Ascending aorta (tissue), 2 donors: ENCODE measurements around the gene ATXN7L1. TPM values are rescaled to one million over a fixed set of nuclear protein-coding genes. Genes with fewer than 3 reads are reported as not detected.

ENCODE experiments used
- DNase-seq, 2 donors: peaks; one replicate each; pipeline ENCODE4 v3.0.0-alpha.2; 2019; ENCODE audit warnings: low spot score in 2 of 2
- H3K27ac ChIP-seq, 2 donors: fragments of 200-600 bp; sonication (generic); one replicate each; pipeline ENCODE4 v1.5.1; 2016 to 2017; ENCODE audit warnings: mild to moderate bottlenecking in 1 of 2
- H3K27me3 ChIP-seq: fragments of 200-600 bp; sonication (generic); one replicate; pipeline ENCODE4 v1.5.1; 2017
- H3K36me3 ChIP-seq, 2 donors: fragments of 200-600 bp; sonication (generic); one replicate each; pipeline ENCODE4 v1.5.1; 2016
- H3K4me1 ChIP-seq, 2 donors: fragments of 200-600 bp; sonication (generic); one replicate each; pipeline ENCODE4 v1.5.1; 2016 to 2017; ENCODE audit warnings: mild to moderate bottlenecking in 1 of 2
- H3K4me3 ChIP-seq, 2 donors: fragments of 200-600 bp; sonication (generic); one replicate each; pipeline ENCODE4 v1.5.1; 2016 to 2017; ENCODE audit warnings: mild to moderate bottlenecking in 1 of 2
- H3K9me3 ChIP-seq, 2 donors: fragments of 200-600 bp; sonication (generic); one replicate each; pipeline ENCODE4 v1.5.1; 2016
- CTCF ChIP-seq, 3 experiments: fragments of 200-600 bp in 2 of 3; fragments of 450-650 bp in 1 of 3; sonication (generic) in 2 of 3; IDR thresholded peaks; one replicate each; pipeline ENCODE4 v1.5.1; 2016 to 2019; ENCODE audit warnings: antibody characterized with exemption in 3 of 3, mild to moderate bottlenecking in 1 of 3, moderate library complexity in 1 of 3
- intact Hi-C: fragments of 100-400 bp; cut with DNase I; formaldehyde crosslinking; loops from one replicate; pipeline ENCODE4 v1.15.1; 2023
- total RNA-seq: library from RNA; depleted of rRNA; stranded (reverse); fragments of >200 nt; gene quantifications from one replicate; pipeline ENCODE4 v1.1.0, GENCODE V29; 2016

The ATXN7L1 gene
- total RNA-seq, 1 donor from 2014 or later, result 7.5 TPM

DNA sequence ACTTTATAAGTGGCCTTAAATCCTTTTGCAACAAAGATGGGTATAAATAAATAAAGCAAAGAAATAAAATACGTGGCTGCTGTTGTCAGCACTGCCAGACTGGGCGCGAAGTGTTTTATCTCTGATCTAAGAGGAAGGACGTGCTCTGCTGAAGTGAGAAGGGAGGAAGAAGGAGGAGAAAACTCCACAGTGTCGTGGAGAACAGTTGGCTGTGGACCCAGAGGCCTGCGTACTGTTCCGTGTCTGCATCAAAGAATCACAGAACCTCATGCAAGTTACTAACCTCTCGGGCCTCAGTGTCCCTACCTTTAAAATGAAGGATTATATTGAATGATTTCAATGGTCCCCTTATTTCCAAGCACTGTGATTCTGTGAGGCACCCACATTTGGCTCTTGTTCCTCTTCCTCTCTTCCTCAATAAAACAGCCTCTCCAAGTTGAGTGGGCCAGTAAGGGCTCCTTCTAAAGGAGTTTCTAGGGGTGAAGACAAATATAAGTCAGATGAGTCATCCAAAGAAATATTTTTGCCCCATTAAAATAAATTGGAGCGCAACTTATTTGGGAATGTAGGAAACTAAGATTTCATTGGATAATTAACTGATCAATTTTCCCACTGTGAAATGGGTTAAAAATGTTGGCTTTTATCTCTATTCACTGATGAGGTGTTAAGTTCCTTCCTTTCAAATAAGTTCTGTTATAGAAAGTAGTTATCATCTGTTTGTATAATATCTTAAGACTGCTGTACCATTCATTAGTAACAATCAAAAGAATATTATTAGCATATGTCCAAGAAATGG, 168.2 kb downstream of the ATXN7L1 start:
- no peaks in the 10 kb centered on the region for H3K36me3 ChIP-seq
- H3K4me3 ChIP-seq, result no peak overlapping the region
- TF ChIP-seq CTCF (IDR thresholded peaks at IDR 0.05), result no peak
- no peak for DNase-seq
- H3K27ac ChIP-seq, result no peak overlapping the region
- H3K27me3 ChIP-seq, result no peaks in the 10 kb centered on the region
- intact Hi-C loops, result no loop called here
- no peaks in the 10 kb centered on the region for H3K4me1 ChIP-seq
- H3K9me3 ChIP-seq, result no peaks in the 10 kb centered on the region

GRCh38 chr7:105707381-105707780, 169.0 kb downstream of the ATXN7L1 start:
- intact Hi-C loops, result no loop called here
- Histone ChIP-seq H3K9me3 (no peaks in the 10 kb centered on the region), H3K27me3 (no peaks in the 10 kb centered on the region), H3K36me3 (no peaks in the 10 kb centered on the region), H3K4me1 (no peaks in the 10 kb centered on the region), H3K4me3 (no peak overlapping the region), H3K27ac (no peak overlapping the region)
- no peak for TF ChIP-seq CTCF (IDR thresholded peaks at IDR 0.05)
- no peak for DNase-seq

DNA sequence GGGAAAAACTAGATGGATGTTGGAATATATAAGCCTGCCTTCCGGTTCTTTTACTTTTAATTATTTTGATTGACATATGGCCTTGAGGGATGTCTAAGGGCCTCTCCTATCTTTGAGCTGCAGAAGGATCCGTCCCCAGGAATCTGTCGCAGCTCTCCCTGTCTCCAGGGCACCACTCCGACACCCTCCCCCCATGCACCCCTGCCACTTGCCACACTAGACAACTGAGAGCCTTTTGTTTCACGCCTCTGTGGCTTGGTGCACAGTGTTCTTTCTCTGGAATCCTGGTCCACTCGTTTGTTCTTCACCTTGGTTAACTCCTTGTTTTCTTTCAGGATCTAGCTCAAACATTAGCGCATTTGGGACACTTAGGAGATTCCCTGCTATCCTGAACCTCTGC, 171.0 kb downstream of the ATXN7L1 start:
- no peak for TF ChIP-seq CTCF (IDR thresholded peaks at IDR 0.05)
- no peaks in the 10 kb centered on the region for H3K9me3 ChIP-seq
- no peaks in the 10 kb centered on the region for H3K27me3 ChIP-seq
- H3K27ac ChIP-seq, result no peak overlapping the region
- intact Hi-C loops, result no loop called here
- no peaks in the 10 kb centered on the region for H3K4me1 ChIP-seq
- no peak overlapping the region for H3K4me3 ChIP-seq
- DNase-seq, result no peak
- H3K36me3 ChIP-seq, result no peaks in the 10 kb centered on the region

DNA sequence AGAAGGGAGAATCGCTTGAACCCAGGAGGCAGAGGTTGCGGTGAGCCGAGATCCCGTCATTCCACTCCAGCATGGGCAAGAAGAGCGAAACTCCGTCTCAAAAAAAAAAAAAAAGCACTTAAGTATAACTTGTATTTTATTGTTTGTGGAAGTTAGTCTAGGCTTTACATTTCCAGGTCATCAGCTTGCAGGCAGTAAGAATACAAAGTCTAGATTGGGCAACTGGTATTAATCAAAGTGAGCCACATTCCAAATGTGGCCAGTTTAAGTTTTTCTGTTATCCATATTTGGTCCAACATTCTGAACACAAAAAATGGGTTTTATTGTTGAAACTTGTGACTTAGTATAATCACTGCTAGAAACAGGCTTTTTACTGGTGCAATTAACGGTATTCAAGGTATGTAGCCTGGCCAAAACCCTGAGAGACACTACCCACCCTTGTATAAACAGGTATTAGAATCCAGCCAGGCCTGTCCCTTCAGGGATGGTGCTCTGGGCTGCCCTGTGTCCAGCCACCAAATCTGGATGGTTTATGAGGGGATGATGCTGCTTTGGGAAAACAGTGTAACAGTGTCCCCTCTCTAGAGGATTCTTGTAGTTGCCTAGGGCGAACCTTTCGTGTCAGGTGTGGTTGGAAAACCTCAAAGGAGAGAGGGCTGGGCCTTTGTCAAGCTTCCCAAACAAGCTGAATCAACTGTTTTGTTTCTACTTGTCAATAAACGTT, 173.0 kb downstream of the ATXN7L1 start:
- H3K4me3 ChIP-seq, result no peak overlapping the region
- H3K27me3 ChIP-seq, result no peaks in the 10 kb centered on the region
- DNase-seq, result no peak
- TF ChIP-seq CTCF (IDR thresholded peaks at IDR 0.05), result no peak
- intact Hi-C loops, result no loop called here
- no peaks in the 10 kb centered on the region for H3K36me3 ChIP-seq
- no peaks in the 10 kb centered on the region for H3K4me1 ChIP-seq
- H3K9me3 ChIP-seq, result no peaks in the 10 kb centered on the region
- no peak overlapping the region for H3K27ac ChIP-seq

- Histone ChIP-seq H3K27ac (no peak overlapping the region), H3K4me1 (no peaks in the 10 kb centered on the region), H3K27me3 (no peaks in the 10 kb centered on the region), H3K9me3 (no peaks in the 10 kb centered on the region), H3K36me3 (no peaks in the 10 kb centered on the region), H3K4me3 (no peak overlapping the region)
- TF ChIP-seq CTCF (IDR thresholded peaks at IDR 0.05), result no peak
- DNase-seq, result no peak
- intact Hi-C loops, result no loop called here
Observed at GRCh38 chr7:105699568-105700236, 176.7 kb downstream of the ATXN7L1 start.
